Fibroblast of skin of back (primary cell): ENCODE results near the gene TACC2.

Experiments used
- DNase-seq: peaks from one replicate; pipeline ENCODE4 v3.0.0-alpha.2; 2013

Gene TACC2

DNA sequence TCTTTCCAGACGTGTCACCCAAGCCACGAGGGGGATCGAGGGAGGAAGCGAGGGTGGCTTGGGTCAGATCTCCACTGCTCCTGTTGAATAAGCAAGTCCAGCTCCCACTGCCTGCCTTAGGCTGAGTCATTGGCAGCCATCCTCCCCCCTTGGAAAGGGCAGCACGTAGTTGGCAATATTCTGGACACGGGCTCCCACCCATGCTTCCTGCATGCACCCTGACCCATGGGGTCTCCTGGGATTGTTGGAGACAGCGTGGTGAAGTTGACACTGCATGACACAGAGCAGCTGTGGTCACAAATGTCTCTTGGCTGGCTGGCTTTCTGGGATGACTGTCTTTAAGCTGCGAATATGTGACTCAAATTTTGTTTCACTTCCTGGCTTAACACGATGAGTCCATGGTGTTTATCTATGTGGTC, 293.3 kb downstream of the TACC2 start:
- DNase-seq, result peak; percentile 77

DNA sequence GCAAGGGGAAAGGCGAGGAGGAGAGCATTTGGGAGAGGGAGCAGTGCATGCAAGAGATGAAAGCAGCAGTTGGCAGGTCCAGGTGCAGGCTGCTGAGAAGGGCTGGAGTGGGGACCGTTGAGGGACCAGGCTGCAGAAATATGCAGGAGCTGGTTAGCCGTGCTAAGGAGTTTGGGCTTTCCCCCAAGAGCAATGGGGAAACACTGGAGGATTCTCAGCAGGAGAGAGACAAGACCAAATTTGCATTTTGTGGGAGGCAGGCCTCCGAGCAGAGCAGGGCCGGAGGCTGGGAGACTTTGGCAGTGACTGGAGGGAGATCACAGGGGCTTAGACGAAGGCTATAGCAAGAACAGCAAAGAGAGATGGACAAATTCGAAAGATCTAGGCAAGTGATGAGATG, 293.9 kb downstream of the TACC2 start:
- DNase-seq, result no peak

DNA sequence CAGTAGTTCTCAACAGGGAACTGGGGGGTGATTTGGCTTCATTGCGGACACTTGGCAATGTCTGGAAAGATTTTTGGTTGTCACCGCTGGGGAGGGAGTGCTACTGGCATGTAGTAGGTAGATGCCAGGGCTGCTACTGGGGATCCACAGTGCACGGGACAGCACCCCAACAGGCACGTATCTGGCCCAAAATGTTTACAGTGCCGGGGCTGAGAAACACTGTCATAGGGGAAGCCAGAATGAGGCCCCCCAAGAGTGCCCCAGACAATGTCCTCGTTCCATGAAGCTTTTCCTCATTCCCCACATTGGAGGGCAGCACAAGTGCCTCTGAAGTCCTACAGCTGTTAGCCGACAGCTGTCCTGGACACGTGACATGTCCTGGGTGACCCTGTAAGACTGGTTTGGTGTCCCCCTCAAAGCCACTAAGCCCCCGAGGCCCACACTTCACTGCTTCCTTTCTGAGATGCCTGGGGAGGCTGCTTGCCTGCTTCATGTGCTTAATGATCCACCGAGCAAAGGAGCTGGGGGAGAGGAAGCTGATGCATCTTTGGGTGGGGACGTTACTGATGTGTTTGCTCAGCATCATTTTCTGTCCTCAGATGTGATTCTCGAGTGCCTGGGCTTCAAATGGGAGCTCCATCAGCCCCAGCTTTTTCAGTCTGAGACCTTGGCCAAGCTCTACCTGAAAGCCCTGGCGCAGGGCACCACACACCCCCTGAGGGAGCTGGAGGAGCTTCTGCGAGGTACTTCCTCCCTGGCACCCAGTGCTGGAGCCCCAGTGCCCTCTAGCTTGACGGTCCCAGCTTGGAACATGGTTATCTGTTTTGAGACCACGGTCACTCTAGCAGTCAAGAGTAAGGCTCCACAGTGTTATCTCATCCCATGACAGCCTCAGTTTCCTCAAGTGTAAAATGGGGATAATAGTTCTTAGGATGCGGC, 296.8 kb downstream of the TACC2 start:
- DNase-seq, result no peak

DNA sequence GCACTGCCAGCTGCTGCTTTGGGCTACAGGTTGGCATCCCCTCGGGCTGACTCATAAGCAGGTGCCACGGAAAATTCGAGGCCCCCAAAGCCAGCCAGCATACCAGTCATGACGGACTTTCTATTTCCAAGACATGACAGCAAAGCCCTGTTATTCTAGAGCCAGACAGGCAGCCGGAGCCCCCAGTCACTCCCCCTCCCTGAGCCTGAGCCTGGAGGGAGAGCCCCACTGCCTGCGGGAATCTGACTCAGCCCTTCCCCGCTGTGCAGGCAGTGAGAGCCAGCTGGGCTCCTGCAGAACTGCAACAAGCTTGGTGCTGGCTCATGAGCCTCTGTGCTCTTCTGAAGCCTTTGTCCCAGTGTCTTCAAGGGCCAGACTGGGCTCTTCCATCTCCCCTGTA, 297.9 kb downstream of the TACC2 start:
- DNase-seq, result peak; percentile 93

DNA sequence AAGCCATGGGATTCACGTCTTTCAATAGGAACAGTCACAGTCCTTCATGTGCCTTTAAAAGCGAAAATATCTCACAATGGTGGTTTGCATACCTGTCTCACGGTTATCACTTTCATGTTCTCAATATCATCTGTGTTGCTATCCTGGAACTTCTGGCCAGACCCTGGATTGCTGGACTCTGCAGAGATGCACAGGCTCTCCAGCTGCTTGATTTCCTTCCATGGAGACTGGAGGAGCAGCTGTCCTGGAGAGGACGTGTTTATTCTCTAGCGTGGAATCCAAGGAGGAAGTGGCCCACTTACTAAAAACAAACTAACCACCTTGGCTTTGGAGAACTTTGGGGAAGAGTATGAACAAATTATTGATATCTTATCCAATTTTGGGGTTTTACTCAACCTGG, 298.6 kb downstream of the TACC2 start:
- DNase-seq, result no peak

DNA sequence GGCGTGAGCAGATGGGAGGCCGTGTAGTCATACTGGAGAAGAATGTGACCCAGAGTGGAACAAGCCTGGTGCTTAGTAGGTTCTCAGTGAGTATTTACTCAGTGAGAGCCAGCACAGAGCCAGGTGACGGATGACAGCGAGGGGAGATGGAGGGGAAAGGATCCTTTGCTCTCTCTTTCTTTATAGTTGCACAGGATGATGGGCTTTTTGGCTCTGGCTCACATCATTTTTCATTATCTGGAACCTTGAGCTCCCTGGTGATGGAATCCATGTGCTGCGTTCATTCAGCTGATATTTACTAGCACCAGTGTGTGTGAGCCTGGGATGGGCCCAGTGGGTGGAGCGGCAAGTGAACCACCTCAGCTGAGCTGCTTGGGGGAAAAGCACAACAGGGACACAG, 299.3 kb downstream of the TACC2 start:
- no peak for DNase-seq

DNA sequence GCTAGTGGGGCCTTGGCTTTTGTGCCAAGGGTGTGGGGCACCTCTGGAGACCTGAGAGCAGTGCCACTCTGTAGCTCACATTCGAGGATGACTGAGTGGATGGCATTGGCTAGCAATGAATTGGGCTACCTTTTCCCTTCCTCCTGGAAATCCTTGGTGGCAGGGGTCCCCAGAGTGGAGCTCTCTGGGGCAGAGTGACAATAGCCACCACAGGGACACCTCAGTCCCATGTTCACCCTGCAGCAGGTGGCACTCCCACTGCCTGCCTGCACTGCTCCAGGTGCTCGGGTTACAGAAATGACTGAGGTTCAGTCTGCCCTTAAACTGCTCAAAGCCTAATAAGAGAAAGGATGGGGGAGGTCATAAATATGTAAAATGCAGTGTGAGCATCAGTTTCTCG, 300.0 kb downstream of the TACC2 start:
- no peak for DNase-seq

DNA sequence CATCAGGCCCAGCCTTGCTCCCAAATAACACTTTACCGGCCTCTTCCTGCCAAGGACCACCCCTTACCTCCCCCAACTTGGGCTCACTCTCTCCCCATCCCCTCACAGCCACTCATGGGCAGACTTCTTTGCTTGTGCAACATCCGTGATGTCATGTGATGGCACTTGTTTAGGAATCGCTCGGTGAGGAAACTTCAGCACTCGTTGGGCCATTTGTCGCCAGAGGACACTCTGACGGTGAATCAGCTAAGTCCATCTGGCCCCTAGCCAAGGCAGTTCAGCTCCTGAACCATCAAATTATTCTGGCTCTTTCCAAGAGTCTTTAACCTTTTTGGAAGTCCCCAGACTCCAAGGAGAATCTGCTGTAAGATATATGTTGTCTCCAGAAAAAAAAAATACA, 301.4 kb downstream of the TACC2 start:
- DNase-seq, result no peak

DNA sequence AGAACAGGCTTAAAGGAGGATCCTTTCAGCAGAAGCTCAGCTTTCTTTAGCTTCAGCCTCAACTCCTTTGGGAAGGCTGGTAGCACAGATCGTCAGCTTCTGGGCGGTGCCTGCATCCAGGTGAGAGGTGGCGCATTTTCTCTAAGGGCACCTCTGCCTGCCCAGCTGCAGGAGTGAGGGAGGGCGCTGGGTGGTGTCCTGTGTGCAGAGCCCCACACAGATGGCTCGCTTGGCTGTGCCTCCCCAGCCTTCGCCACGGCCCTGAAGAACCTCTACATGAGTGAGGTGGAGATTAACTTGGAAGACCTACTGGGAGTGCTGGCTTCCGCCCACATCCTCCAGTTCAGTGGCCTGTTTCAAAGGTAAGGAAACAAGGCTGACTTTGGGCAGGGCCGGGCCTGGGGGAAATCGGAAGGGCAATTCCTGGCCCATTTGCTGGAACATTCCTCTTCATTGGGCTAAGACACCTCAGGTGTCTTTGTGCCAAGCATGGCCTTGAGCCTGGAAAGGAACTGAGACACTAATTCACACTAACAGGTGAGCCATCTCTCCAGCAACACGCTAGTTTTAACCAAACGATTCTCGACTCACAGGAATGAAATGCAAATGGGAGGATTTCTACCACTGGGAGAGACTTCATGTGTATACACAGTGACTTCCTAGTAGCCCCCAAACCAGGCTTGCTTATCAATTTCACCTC, 302.0 kb downstream of the TACC2 start:
- no peak for DNase-seq

DNA sequence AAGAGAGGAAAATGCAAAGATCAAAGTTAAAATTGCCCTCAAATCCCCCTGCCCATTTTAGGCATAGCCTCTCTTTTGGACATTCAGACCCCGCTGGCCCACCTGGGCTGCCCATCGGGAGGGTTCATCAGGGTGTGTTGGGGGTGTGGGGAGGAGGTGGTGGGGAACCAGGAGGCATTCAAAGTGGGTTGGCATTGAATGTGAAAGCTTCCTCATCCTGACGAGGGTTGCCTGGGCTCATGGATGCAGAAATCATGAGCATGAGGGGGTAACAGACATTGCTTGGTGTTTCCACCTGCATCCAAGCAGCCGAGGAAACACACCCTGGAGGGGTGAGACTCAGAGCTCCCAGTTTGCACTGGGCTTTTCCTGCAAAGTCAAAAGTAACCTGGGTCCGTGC, 302.8 kb downstream of the TACC2 start:
- no peak for DNase-seq

DNA sequence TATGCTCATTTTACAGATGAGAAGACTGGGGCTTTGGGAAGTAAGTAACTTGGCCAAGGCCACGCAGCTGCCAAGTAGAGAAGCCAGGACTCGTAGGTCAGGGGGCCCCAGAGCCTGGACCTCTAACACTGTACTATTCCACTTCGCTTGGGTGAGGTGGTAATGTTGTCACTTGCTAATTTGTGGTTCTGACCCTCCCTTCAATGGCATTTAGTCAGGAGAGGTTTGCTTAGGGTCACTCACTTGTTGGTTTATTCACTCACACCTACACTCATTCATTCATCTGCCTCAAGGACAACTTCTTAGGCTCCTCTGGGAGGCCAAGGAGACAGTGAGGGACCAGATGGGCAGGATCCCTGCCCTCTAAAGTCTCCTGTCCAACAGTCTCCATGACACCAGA, 303.4 kb downstream of the TACC2 start:
- no peak for DNase-seq

DNA sequence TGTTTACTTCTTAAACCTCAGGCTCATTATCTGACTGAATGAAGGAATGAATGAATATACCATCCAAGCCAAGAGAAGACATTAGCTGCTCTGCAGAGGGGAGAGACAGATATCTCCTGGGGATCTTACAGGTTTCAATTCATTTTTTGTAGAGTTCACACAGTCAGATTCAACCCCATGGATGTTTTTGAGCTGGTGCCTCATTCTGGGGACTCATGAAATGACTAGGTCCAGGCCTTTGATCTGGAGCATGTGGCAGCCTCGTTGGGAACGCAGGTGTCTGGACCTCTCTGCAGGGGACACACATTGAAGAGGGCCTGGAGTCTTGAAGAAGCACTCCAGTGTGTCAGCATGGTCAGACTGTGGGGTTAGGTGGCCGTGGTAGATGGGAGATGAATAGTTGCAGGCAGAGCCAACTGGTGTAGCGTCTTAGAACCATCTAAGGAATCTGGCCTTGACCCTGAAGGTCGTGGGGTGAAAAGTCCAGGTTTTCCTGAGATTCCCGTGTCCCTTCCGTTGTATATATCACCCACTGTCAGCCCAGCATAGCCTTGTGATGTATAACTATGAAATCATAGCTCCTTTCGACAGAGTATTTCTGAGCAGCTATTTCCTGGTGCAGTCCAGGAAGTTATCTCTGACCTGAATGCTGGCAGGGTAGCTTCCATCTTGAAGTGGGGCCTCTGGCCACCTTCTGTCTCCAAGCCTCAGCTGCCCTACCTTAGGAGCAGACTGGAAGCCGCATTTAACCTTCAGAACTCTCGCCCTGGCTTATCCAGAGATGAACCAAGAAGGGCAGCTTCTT, 304.4 kb downstream of the TACC2 start:
- no peak for DNase-seq

DNA sequence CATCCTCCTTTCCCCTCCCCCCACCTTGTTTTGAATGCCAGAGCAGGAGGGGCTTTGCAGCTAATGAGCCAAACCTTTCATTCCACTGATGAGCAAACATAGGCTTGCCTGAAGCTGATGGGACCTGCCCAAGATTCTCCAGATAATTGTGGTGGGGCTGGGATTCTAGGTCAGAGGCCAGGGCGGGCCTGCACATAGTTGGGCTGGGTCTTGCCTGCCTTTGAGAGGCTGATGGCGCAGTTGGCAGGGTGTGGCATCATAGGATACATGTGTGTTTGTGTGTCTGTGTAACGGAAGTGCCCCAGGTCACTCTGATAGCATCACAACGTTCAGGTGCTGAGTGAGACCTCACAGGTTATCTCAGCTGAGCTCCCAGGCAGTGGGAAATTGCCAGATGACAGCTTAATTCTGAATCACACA, 305.0 kb downstream of the TACC2 start:
- no peak for DNase-seq

DNA sequence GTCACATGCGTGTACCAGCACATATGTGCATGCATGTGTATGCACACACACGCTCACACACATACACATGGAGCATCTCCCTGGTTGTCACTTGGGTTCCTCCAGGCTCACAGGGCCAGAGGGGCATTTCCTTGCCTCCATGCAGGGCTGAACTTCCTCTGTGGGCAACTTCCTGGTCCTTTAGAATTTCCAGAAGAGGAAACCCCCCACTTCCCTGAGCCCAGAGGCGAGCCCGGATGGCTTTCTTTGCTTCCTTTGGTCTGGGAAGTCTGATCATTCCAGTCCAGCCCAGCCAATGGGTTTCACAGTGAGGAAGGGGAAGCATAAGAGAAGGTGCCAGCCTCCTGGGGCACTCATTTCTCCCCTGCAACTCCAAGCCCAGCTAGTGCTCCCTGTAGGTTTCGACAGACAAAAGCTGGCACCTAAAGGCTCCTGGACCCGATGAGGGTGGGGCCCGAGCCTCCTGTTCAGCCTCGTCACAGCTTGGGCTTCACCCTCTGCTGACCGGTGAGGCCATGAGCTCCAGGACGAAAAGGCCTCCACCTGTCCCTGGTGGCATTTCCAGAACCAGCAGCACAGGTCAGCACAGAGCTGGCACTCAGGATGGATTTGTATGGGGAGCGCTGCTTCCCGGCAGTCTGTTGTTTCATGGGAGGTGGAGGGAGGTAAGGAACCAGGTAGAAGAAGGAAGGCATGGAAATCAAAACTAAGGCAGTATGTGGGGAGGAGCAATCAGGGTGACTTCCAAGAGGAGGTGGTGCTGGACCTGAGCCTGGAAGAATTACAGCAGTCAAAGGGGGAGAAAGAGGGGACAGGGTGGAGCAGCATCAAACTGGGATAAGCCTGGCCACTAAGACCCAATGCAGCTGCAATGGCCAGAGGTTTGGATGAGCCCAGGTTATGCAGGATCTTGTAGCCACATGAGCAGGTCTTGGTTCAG, 305.8 kb downstream of the TACC2 start:
- no peak for DNase-seq

DNA sequence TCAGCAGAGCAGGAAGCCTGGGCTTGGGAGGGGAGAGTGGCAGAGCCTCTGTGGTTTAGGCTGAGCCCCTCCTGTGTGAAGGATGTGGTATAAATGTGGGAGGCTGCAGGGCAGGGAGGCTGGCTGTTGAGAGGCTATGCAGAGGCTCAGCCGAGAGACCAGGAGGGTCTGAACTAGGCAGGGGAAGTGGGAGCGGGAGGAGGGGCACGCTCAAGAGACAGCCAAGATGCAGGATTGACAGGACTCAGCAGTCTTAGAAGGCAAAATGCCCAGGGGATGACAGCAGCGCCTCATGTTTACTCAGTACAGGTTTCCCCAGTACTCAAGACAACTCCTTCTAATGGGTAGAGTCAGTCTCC, 306.5 kb downstream of the TACC2 start:
- DNase-seq, result no peak

DNA sequence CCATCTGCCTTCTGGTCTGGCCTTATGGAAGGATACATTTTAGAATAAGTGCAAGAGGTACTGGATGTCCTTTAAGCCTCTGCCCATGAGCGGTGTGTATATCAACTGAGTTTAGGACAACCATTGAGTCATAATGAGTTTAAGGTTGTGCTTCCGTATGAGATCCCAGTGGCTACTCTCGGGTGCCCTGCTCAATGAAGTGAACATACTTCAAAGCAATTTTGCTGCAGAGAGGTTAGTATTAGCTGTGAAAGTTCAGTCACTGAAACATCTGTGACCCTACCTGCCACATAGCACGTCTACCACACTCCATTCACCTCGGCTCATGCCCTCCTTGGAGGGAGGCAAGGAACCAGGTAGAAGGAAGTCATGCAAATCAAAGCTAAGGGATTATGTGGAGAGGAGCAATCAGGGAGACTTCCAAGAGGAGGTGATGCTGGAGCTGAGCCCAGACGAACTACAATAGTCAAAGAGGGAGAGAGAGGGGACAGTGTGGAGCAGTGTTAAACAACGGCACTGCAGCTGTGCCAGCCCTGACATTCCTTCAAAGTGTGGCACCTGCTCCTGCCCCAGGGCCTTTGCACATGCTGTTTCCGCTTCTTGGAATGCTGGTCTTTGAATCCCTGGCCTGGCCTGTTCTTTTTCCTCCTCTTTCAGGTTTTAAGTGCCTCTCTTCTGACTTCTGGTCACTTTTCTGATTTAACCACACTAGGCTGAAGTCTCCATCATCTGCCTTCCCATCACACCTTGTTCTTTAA, 307.6 kb downstream of the TACC2 start:
- no peak for DNase-seq

DNA sequence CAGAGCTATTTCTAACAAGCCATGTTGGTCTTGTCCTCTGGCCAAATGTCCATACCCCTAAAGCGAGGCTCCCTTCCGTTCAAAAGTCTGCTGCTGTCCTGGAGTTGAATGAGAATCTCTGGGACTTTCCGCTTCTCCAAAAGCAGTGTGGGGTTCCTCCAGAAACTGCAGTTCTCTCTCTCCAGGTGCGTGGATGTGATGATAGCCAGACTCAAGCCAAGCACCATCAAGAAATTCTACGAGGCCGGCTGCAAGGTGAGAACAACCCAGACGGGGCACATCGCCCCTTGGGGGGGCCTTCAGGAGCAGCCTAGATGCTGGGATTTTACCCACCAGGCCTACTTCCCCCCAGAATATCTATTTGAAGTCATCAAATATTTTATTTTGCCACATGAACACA, 308.6 kb downstream of the TACC2 start:
- no peak for DNase-seq

DNA sequence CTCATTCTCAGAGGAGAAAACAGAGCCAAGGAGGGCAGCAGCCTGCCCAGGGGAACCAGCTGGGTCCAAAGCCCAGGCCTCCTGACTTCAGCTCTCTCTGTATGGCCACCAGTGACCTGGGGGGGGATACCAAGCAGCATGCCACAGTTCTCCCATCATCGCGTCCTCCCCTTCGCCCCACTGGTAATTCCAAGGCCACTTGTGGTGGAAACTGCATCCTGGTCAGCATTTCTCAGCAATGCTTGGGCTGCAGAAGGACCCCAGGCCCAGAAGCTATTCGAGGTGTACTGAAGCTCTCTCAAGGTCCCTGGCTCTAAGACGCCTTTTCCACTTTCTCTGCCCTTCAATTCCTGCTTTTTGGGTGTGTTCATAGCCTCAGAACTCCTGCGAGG, 309.2 kb downstream of the TACC2 start:
- DNase-seq, result no peak

DNA sequence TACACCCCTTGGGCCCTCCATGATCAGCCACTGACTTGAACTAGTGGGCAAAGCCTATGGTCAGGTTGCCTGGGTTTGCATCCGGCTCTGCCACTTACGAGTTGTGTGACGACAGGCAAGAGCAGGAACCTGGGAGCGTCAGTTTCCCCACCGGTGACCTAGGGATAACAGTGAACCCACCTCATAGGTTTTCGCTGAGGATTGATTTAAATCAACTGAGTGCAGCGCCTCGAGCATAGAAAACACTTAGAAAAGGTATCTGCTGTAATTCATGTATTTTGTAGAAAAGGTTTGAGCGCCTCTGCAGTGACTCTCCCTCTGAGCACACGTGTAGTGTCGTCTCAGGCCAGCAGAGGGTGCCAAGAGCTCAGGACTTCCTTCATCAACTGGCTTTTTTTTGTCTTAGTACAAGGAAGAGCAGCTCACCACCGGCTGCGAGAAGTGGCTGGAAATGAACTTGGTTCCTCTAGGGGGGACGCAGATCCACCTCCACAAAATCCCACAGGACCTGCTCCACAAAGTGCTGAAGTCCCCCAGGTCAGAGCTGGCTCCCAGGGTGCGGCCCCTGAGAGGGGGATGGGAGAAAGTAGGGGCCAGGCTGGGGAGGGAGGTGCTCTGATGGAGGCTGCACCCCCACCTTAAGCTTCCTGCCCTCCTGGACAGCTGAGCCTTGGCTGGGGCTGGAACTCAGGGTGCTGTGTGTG, 309.8 kb downstream of the TACC2 start:
- peak; percentile 74 for DNase-seq

DNA sequence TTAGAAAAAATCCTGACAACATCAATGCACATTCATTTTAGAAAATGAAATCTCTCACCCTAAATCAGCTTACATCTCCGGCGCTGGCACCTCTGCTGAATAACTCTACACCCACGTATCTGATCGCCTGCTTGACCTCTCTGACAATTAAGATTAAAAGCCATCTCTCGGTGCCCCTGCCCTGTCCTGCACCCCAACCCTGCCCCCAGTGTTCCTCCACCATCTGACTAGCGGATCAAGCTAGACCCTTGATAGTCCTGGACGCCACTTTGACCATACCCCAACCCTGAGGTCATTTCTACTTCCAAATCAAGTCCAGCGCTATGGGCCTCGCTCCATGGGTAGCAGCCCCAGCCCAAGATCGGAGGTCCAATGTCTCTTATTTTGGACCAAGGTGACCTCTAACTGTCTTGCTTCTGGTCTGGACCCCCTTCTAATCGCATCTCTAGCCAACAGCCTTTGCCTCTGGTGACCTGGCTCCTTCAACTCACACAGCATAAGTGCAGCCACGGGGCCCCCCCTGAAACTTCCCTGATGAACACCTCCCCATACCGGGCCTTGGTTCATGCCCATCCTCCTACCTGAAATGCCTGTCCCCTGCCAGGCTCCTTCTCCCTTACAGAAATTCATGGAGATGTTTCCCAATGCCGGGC, 310.6 kb downstream of the TACC2 start:
- no peak for DNase-seq
